DMS 273 treated with DMSO at 0.1 percent for 48 hours (cell line): ENCODE data around the gene MRGPRE.

Experiments used
- DNase-seq: peaks from one replicate; lab custom pipeline; 2025; lab: John Stamatoyannopoulos, UW

Gene MRGPRE

GRCh38 chr11:3213659-3214419 lies 18.4 kb downstream of the MRGPRE start:
- DNase-seq: no peak

GRCh38 chr11:3208272-3208671 lies 23.9 kb downstream of the MRGPRE start:
- no peak for DNase-seq

GRCh38 chr11:3207526-3208189 lies 24.6 kb downstream of the MRGPRE start:
- peak; percentile 32 for DNase-seq

GRCh38 chr11:3206922-3207204 lies 25.4 kb downstream of the MRGPRE start:
- DNase-seq: no peak

GRCh38 chr11:3206156-3206921 lies 25.9 kb downstream of the MRGPRE start:
- DNase-seq: no peak

GRCh38 chr11:3205261-3206155 lies 26.7 kb downstream of the MRGPRE start:
- DNase-seq: no peak

GRCh38 chr11:3204141-3205015 lies 27.8 kb downstream of the MRGPRE start:
- no peak for DNase-seq

GRCh38 chr11:3203221-3204043 lies 28.8 kb downstream of the MRGPRE start:
- no peak for DNase-seq

- DNase-seq: no peak
These were observed 29.5 kb downstream of the MRGPRE start for GRCh38 chr11:3202759-3203158.

- no peak for DNase-seq
These were observed 29.9 kb downstream of the MRGPRE start for GRCh38 chr11:3202305-3202704.

GRCh38 chr11:3201677-3202181 lies 30.5 kb downstream of the MRGPRE start:
- no peak for DNase-seq

GRCh38 chr11:3201112-3201581 lies 31.1 kb downstream of the MRGPRE start:
- no peak for DNase-seq

GRCh38 chr11:3200388-3201111 lies 31.7 kb downstream of the MRGPRE start:
- no peak for DNase-seq

- no peak for DNase-seq
These were observed 32.5 kb downstream of the MRGPRE start for GRCh38 chr11:3199537-3200295.

- no peak for DNase-seq
These were observed 33.4 kb downstream of the MRGPRE start for GRCh38 chr11:3198815-3199214.

- DNase-seq: no peak
These were observed 34.2 kb downstream of the MRGPRE start for GRCh38 chr11:3197878-3198528.

GRCh38 chr11:3197044-3197695 lies 35.0 kb downstream of the MRGPRE start:
- no peak for DNase-seq
